Measurements from ENCODE around the gene CD22.
"Not testable (repeated sequence)": the region's sequence is repeated elsewhere in the genome, so short reads cannot be mapped to it uniquely, and the experiment has no call there.

The CD22 gene

GRCh38 chr19:35341565-35342225 lies 12.7 kb downstream of the CD22 start:
- DNase-seq, result no peak

GRCh38 chr19:35342430-35342829 lies 13.4 kb downstream of the CD22 start:
- no peak for DNase-seq

- no peak for DNase-seq
These were observed 15.6 kb downstream of the CD22 start for GRCh38 chr19:35344511-35345031.

- no peak for DNase-seq
These were observed 16.7 kb downstream of the CD22 start for GRCh38 chr19:35345671-35346111.

GRCh38 chr19:35346193-35347052 lies 17.4 kb downstream of the CD22 start:
- DNase-seq, result no peak

GRCh38 chr19:35347171-35347929 lies 18.4 kb downstream of the CD22 start, which contains the start of gene FFAR1:
Gene FFAR1 (plus strand): TSS chr19:35347902. CDS start chr19:35351552, 3,650 bp downstream.
- no peak for DNase-seq

GRCh38 chr19:35347930-35348298 lies 18.9 kb downstream of the CD22 start:
- DNase-seq, result no peak

- no peak for DNase-seq
These were observed 20.1 kb downstream of the CD22 start for GRCh38 chr19:35348911-35349611.

- peak; percentile 37 for DNase-seq
These were observed 20.9 kb downstream of the CD22 start for GRCh38 chr19:35349614-35350521.

- peak; percentile 36 for DNase-seq
These were observed 21.6 kb downstream of the CD22 start for GRCh38 chr19:35350591-35350990.

- DNase-seq, result no peak
These were observed 22.6 kb downstream of the CD22 start for GRCh38 chr19:35351411-35352176.

GRCh38 chr19:35352177-35352447 lies 23.1 kb downstream of the CD22 start:
- DNase-seq, result no peak

- DNase-seq, result peak; percentile 69
These were observed 23.7 kb downstream of the CD22 start for GRCh38 chr19:35352448-35353304.

- no peak for DNase-seq
These were observed 24.6 kb downstream of the CD22 start for GRCh38 chr19:35353635-35354034.

- no peak for DNase-seq
These were observed 25.9 kb downstream of the CD22 start for GRCh38 chr19:35354898-35355297.

- no peak for DNase-seq
These were observed 26.9 kb downstream of the CD22 start for GRCh38 chr19:35355791-35356460.

- no peak for DNase-seq
These were observed 29.0 kb downstream of the CD22 start, which contains the start of gene FFAR3 for GRCh38 chr19:35357867-35358573. Gene FFAR3 (plus strand): TSS chr19:35358460. CDS start chr19:35358891, 431 bp downstream.

- not testable (repeated sequence) for DNase-seq
These were observed 29.8 kb downstream of the CD22 start for GRCh38 chr19:35358834-35359233.

Data from right kidney (tissue), 1 donor.